Loucy (cell line): ENCODE data around the gene HNRNPF.

Experiments
- H2AFZ ChIP-seq: fragments of 200-600 bp; sonication (generic); 2 replicates; pipeline ENCODE4 v1.6.0; 2016; ENCODE audit warnings: antibody characterized with exemption, mild to moderate bottlenecking, low read length, moderate library complexity
- H3F3A ChIP-seq: fragments of 200-600 bp; 2 replicates; pipeline ENCODE4 v1.6.0; 2016; ENCODE audit warnings: antibody characterized with exemption, low read depth, mild to moderate bottlenecking
- H3K27me3 ChIP-seq: fragments of 200-600 bp; sonication (generic); 2 replicates; pipeline ENCODE4 v1.6.1; 2014; ENCODE audit warnings: low read length, mild to moderate bottlenecking; ENCODE audit not compliant: insufficient read depth, poor library complexity, severe bottlenecking
- H3K36me3 ChIP-seq: fragments of 200-600 bp; sonication (generic); 2 replicates; pipeline ENCODE4 v1.6.1; 2016; ENCODE audit warnings: low read length; ENCODE audit not compliant: insufficient read depth
- H3K4me1 ChIP-seq: fragments of 200-600 bp; sonication (generic); 2 replicates; pipeline ENCODE4 v1.5.1; 2014; ENCODE audit warnings: low read length, mild to moderate bottlenecking; ENCODE audit not compliant: insufficient read depth, poor library complexity, severe bottlenecking
- H3K4me2 ChIP-seq: fragments of 200-600 bp; sonication (generic); 2 replicates; pipeline ENCODE4 v1.6.0; 2014; ENCODE audit warnings: antibody characterized with exemption, low read length, low read depth, mild to moderate bottlenecking; ENCODE audit not compliant: poor library complexity, severe bottlenecking
- H3K4me3 ChIP-seq: fragments of 200-600 bp; sonication (generic); 2 replicates; pipeline ENCODE4 v1.5.1; 2014; ENCODE audit warnings: low read length, mild to moderate bottlenecking, mixed read lengths; ENCODE audit not compliant: poor library complexity, severe bottlenecking
- H3K79me2 ChIP-seq: fragments of 200-600 bp; sonication (generic); 2 replicates; pipeline ENCODE4 v1.6.1; 2014; ENCODE audit warnings: low read length; ENCODE audit not compliant: insufficient read depth
- H3K9ac ChIP-seq: fragments of 200-600 bp; sonication (generic); 2 replicates; pipeline ENCODE4 v1.6.0; 2014; ENCODE audit warnings: mild to moderate bottlenecking, low read depth, low read length, moderate library complexity; ENCODE audit not compliant: poor library complexity, severe bottlenecking
- H3K9me2 ChIP-seq: fragments of 200-600 bp; sonication (generic); replicated peaks from 2 replicates; pipeline ENCODE4 v1.6.1; 2016; ENCODE audit warnings: low read depth, low read length, mixed read lengths
- H3K9me3 ChIP-seq: fragments of 200-600 bp; sonication (generic); 2 replicates; pipeline ENCODE4 v1.6.1; 2014; ENCODE audit warnings: mild to moderate bottlenecking, antibody characterized with exemption, low read length, low read depth; ENCODE audit not compliant: insufficient read depth
- H4K20me1 ChIP-seq: fragments of 200-600 bp; sonication (generic); 2 replicates; pipeline ENCODE4 v1.6.0; 2014; ENCODE audit warnings: antibody characterized with exemption, low read length, mild to moderate bottlenecking; ENCODE audit not compliant: insufficient read depth, poor library complexity, severe bottlenecking
- EZH2phosphoT487 ChIP-seq: fragments of 200-600 bp; IDR thresholded peaks from 2 replicates; pipeline ENCODE4 v1.6.1; 2018; ENCODE audit warnings: antibody characterized with exemption, mild to moderate bottlenecking, moderate library complexity, borderline replicate concordance
- TF ChIP-seq, protein P1 (sequence below): fragments of 200-600 bp; sonication (generic); conservative IDR thresholded peaks from 2 replicates; pipeline ENCODE4 v1.5.1; 2014; ENCODE audit warnings: mild to moderate bottlenecking, antibody characterized with exemption, low read length

HNRNPF gene

DNA sequence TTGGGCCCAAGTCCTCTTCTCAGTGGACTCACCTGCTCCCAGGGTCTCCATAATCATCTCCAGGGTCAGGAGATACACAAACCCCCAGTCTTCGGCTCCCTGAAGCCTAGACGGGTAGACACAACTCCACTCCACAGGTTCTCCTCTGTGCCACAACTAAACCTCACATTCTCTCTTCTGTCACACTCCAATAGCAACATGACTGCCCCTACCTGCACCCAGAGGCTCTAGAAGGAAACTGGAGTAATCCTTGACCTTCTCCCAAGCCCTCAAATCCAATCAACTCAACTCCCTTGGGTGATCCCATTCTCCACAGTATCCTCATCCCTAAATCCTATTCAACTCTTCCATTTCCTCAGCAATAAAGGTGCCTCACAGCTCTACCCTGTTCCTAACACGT, 16.2 kb downstream of the HNRNPF start:
- Histone ChIP-seq H3K36me3 (peaks cover 78% of the 10 kb centered on the region), H4K20me1 (peaks cover 92% of the 10 kb centered on the region), H3K4me3 (peak overlapping the region; percentile 12)

DNA sequence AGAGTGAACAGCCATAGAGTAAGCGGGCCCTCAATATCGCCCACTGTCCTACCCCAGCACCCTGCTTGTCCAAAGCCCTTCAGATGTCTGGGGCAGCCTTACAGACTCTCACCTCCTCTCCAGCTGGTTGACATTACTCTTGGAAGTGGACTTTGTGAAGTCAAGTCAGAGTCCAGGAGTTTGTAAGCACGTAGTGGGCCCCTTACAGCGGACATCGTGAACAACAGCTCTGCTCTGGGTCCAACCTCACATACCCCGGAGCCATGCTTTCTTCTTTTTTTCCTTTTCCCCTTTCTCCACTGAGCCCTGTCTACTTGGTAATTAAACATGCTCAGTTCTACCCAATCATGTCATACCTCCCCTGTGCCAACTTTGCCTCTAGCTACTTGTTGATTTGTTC, 17.5 kb downstream of the HNRNPF start:
- H3F3A ChIP-seq = 0 out of 2 replicates have a peak, but pooled peaks cover 4% of the 10 kb centered on the region
- H3K4me1 ChIP-seq = peaks cover 42% of the 10 kb centered on the region
- no peak for TF ChIP-seq EZH2phosphoT487
- TF ChIP-seq, protein P1, sequence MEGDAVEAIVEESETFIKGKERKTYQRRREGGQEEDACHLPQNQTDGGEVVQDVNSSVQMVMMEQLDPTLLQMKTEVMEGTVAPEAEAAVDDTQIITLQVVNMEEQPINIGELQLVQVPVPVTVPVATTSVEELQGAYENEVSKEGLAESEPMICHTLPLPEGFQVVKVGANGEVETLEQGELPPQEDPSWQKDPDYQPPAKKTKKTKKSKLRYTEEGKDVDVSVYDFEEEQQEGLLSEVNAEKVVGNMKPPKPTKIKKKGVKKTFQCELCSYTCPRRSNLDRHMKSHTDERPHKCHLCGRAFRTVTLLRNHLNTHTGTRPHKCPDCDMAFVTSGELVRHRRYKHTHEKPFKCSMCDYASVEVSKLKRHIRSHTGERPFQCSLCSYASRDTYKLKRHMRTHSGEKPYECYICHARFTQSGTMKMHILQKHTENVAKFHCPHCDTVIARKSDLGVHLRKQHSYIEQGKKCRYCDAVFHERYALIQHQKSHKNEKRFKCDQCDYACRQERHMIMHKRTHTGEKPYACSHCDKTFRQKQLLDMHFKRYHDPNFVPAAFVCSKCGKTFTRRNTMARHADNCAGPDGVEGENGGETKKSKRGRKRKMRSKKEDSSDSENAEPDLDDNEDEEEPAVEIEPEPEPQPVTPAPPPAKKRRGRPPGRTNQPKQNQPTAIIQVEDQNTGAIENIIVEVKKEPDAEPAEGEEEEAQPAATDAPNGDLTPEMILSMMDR = no peak
- peaks cover 100% of the 10 kb centered on the region for H3K79me2 ChIP-seq
- no peak overlapping the region for H2AFZ ChIP-seq
- H3K9me2 ChIP-seq = no peaks in the 10 kb centered on the region
- no peaks in the 10 kb centered on the region for H3K27me3 ChIP-seq
- H4K20me1 ChIP-seq = peaks cover 100% of the 10 kb centered on the region
- H3K9ac ChIP-seq = peak overlapping the region; percentile 42
- peak overlapping the region; percentile 34 for H3K4me2 ChIP-seq
- no peak overlapping the region for H3K4me3 ChIP-seq
- no peaks in the 10 kb centered on the region for H3K9me3 ChIP-seq
- peaks cover 90% of the 10 kb centered on the region for H3K36me3 ChIP-seq

More for the DNA sequence above, 16.2 kb downstream of the HNRNPF start:
- Histone ChIP-seq H3K9me3 (no peaks in the 10 kb centered on the region), H3K27me3 (no peaks in the 10 kb centered on the region), H3F3A (no peaks in the 10 kb centered on the region), H3K79me2 (peaks cover 98% of the 10 kb centered on the region), H3K4me1 (peaks cover 47% of the 10 kb centered on the region), H2AFZ (no peak overlapping the region), H3K9ac (peak overlapping the region; percentile 33), H3K4me2 (peak overlapping the region; percentile 93), H3K9me2 (no peaks in the 10 kb centered on the region)
- TF ChIP-seq, protein P1 = no peak
- no peak for TF ChIP-seq EZH2phosphoT487

DNA sequence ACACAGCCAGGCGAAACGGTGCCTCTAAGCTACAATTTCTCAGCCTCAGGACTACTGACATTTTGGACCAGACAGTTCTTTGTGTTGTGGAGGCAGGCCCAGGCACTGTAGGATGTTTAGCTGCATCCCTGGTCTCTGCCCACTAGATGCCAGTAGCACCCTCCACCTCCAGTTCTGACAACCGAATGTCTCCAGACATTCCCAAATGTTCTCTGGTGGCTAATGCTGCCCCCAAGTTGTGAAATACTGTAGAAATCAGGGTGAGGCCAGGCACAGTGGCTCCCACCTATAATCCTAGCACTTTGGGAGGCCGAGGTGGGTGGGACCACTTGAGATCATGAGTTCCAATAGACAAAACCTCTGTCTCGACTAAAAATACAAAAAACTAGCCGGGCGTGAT, 18.2 kb downstream of the HNRNPF start:
- peaks cover 42% of the 10 kb centered on the region for H3K4me1 ChIP-seq
- H2AFZ ChIP-seq = no peak overlapping the region
- H3K9ac ChIP-seq = peak overlapping the region; percentile 29
- H3F3A ChIP-seq = peaks cover 9% of the 10 kb centered on the region; the same call in 1 of the 2 replicates
- no peaks in the 10 kb centered on the region for H3K9me3 ChIP-seq
- H4K20me1 ChIP-seq = peaks cover 100% of the 10 kb centered on the region
- no peak for TF ChIP-seq EZH2phosphoT487
- TF ChIP-seq, protein P1 = peak; percentile 65
- peaks cover 99% of the 10 kb centered on the region for H3K79me2 ChIP-seq
- H3K4me3 ChIP-seq = peak overlapping the region; percentile 12
- H3K27me3 ChIP-seq = no peaks in the 10 kb centered on the region
- peaks cover 97% of the 10 kb centered on the region for H3K36me3 ChIP-seq
- H3K4me2 ChIP-seq = peak overlapping the region; percentile 34
- H3K9me2 ChIP-seq = no peaks in the 10 kb centered on the region
